Activated CD4-positive, alpha-beta T cell treated with anti-CD3 and anti-CD28 coated beads for 36 hours (primary cell): ENCODE data around the gene UBA5. TPM values are rescaled to one million over a fixed set of nuclear protein-coding genes. Genes with fewer than 3 reads are reported as not detected.

Source experiments
- ATAC-seq: fragments of 200-7000 bp; cut with Tn5 transposase; one replicate; pipeline ENCODE4 v1.10.0; 2021; ENCODE audit warnings: mild to moderate bottlenecking, moderate library complexity
- CTCF ChIA-PET: fragments of 350-600 bp; sonication (Branson Sonifier 250); formaldehyde crosslinking; loops from one replicate; lab custom pipeline; 2021; ENCODE audit warnings: antibody characterized with exemption; lab: Charles Lee
- POLR2A ChIA-PET: fragments of 350-600 bp; sonication (Branson Sonifier 250); formaldehyde crosslinking; loops from one replicate; lab custom pipeline; 2021; ENCODE audit warnings: antibody characterized with exemption, inconsistent platforms; lab: Charles Lee
- DNase-seq: peaks from one replicate; pipeline ENCODE4 v3.0.0-alpha.2; 2020
- H3K27ac Mint-ChIP-seq: one replicate; pipeline ENCODE4 v1.8.0; 2021; ENCODE audit warnings: mixed read lengths
- H3K27me3 Mint-ChIP-seq: one replicate; pipeline ENCODE4 v1.8.0; 2021; ENCODE audit warnings: mixed read lengths
- H3K36me3 Mint-ChIP-seq: one replicate; pipeline ENCODE4 v1.8.0; 2021; ENCODE audit warnings: low read depth, mixed read lengths
- H3K4me1 Mint-ChIP-seq: one replicate; pipeline ENCODE4 v1.8.0; 2021; ENCODE audit warnings: mixed read lengths
- H3K4me3 Mint-ChIP-seq: one replicate; pipeline ENCODE4 v1.8.0; 2021; ENCODE audit warnings: mild to moderate bottlenecking, moderate library complexity, mixed read lengths
- H3K9me3 Mint-ChIP-seq: one replicate; pipeline ENCODE4 v1.8.0; 2021; ENCODE audit warnings: low read depth, mixed read lengths
- intact Hi-C, 2 experiments: fragments of 100-400 bp; cut with DNase I in 1 of 2; cut with micrococcal nuclease in 1 of 2; formaldehyde crosslinking; loops; one replicate each; pipeline versions ENCODE4 v1.14.2 to v1.15.1; 2022 to 2024; cut with DNase I, micrococcal nuclease
- total RNA-seq, 2 experiments: library from RNA; stranded (reverse); gene quantifications; one replicate each; pipeline ENCODE4 v1.2.3, GENCODE V29; 2021

The UBA5 gene
- total RNA-seq, 2 experiments from 2014 or later: 69.7 to 85.1 TPM

DNA sequence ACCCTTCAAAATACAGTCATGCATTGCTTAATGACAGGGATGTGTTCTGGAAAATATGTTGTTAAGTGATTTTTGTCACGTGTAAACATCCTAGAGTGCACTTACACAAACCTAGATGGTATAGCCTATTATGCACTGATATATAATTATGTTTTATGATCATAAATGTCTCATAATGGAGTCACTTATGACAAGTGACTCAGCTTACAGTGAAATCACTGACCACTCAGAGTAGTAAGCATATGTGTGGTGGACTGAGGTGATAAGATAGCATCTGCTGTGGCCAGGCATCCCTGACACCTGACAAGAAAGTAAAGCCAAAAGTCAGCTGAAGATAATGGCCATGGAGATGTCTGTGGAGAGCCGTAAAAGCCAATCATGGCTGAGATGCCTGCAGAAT is 5.9 kb upstream of the UBA5 start:
- CTCF ChIA-PET: no interaction called here
- ATAC-seq: no peak

DNA sequence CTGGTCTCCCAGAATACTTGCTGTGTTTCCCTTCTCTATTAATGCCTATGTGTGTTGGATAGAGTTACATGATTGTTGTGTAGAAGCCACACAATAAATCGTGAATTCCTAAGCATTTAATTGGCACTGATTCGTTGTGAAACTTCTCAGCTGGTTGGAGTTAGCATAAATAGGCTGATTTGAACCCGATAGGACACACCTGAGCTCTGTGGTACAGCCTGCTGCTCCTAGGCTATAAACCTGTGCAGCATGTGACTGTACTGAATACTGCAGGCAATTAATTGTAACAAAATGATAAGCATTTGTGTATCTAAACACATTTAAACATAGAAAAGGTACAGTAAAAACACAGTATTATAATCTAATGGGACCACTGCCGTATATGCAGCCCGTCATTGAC is 5.4 kb upstream of the UBA5 start:
- no peaks in the 10 kb centered on the region for H3K27me3 Mint-ChIP-seq
- ATAC-seq (no peak), DNase-seq (no peak)
- no peak overlapping the region for H3K4me3 Mint-ChIP-seq
- H3K27ac Mint-ChIP-seq: no peak overlapping the region
- CTCF ChIA-PET: interaction anchor here (0.5 kb wide), 1 partner anchor 124 kb away, joined by 3 read pairs; no protein-coding TSS in a partner anchor
- POLR2A ChIA-PET: no interaction called here
- H3K36me3 Mint-ChIP-seq: no peaks in the 10 kb centered on the region
- peaks cover 25% of the 10 kb centered on the region for H3K4me1 Mint-ChIP-seq
- no peaks in the 10 kb centered on the region for H3K9me3 Mint-ChIP-seq
- intact Hi-C loops: loop anchor here in 1 of 2 experiments (10.0 kb wide), 1 partner anchor 230 kb away; no protein-coding TSS in a partner anchor

More for the DNA sequence above, 5.9 kb upstream of the UBA5 start:
- H3K27me3 Mint-ChIP-seq: no peaks in the 10 kb centered on the region
- H3K4me3 Mint-ChIP-seq: no peak overlapping the region
- H3K36me3 Mint-ChIP-seq: no peaks in the 10 kb centered on the region
- H3K27ac Mint-ChIP-seq: no peak overlapping the region
- peaks cover 25% of the 10 kb centered on the region for H3K4me1 Mint-ChIP-seq
- no peak for DNase-seq
- POLR2A ChIA-PET: no interaction called here
- intact Hi-C loops: loop anchor here in 1 of 2 experiments (10.0 kb wide), 1 partner anchor 229 kb away; no protein-coding TSS in a partner anchor
- no peaks in the 10 kb centered on the region for H3K9me3 Mint-ChIP-seq

DNA sequence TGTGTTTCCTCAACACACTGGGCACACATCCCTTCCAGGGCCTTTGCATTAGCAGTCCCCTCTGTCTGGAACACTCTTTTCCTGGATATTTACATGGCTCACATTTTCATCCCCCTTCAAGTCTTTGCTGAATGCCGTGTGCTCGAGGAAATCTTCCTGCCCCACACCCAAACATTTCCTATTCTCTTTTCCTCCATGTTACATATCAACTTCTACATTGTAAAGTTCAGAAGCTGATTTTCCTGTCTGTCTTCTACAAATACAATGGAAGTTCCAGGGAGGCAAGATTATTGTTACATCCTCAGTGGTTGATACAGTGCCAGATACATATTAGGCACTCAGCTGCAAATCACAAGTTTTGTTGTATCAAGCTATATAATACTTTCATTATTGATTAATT is 4.7 kb upstream of the UBA5 start:
- Mint-ChIP-seq H3K9me3 (no peaks in the 10 kb centered on the region), H3K36me3 (peaks cover 2% of the 10 kb centered on the region), H3K27ac (no peak overlapping the region), H3K4me3 (no peak overlapping the region), H3K27me3 (no peaks in the 10 kb centered on the region), H3K4me1 (peaks cover 25% of the 10 kb centered on the region)
- ChIA-PET POLR2A (no interaction called here), CTCF (interaction anchor here (1.5 kb wide), 2 partner anchors 14 to 119 kb away, joined by 3 to 6 read pairs; no protein-coding TSS in a partner anchor)
- no peak for ATAC-seq
- intact Hi-C loops: loop anchor here in 1 of 2 experiments (10.0 kb wide), 1 partner anchor 231 kb away; no protein-coding TSS in a partner anchor
- no peak for DNase-seq

DNA sequence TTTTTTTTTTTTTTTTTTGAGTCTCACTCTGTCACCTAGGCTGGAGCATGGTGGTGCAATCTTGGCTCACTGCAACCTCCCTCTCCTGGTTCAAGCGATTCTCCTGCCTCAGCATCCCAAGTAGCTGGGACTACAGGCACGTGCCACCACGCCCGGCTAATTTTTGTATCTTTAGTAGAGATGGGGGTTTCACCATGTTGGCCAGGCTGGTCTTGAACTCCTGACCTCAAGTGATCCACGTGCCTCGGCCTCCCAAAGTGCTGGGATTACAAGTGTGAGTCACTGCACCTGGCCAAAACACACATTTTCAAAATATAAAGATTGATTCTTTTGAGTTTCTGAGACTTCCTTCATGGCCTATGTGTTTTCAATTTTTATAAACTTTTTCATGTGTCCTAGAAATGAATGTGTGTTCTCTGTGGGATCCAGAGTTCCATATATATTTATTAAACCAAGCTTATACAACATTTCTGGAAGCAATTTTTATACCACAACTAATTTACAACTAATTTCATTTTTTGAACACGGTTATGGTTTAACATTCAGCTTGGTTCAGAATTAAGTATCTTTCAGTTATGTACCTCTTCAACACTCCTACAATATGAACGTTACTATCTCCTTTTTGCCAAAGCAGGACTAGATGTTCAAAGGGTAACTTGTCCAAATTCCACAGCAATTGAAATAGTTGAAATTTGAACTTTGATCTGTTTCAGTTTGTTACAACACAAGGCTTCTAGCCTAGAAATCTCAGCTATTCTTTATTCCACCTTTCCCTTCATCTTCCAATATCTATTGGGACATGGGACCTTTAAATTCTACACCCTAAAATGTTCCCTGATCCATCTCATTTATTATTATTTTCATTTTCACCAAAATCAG is 2.0 kb upstream of the UBA5 start:
- H3K27ac Mint-ChIP-seq: no peak overlapping the region
- POLR2A ChIA-PET: interaction anchor here (0.6 kb wide), 1 partner anchor 22 kb away, joined by 5 read pairs; no protein-coding TSS in a partner anchor
- H3K4me3 Mint-ChIP-seq: peak overlapping the region; percentile 96
- no peak for ATAC-seq
- H3K9me3 Mint-ChIP-seq: no peaks in the 10 kb centered on the region
- no peaks in the 10 kb centered on the region for H3K27me3 Mint-ChIP-seq
- peaks cover 12% of the 10 kb centered on the region for H3K36me3 Mint-ChIP-seq
- H3K4me1 Mint-ChIP-seq: peaks cover 39% of the 10 kb centered on the region
- intact Hi-C loops: loop anchor here in 1 of 2 experiments (10.0 kb wide), 1 partner anchor 233 kb away; no protein-coding TSS in a partner anchor
- DNase-seq: no peak
- CTCF ChIA-PET: interaction anchor here (0.6 to 1.4 kb wide), 5 partner anchors 10 to 118 kb away, joined by 3 to 4 read pairs (median 4); no protein-coding TSS in a partner anchor

DNA sequence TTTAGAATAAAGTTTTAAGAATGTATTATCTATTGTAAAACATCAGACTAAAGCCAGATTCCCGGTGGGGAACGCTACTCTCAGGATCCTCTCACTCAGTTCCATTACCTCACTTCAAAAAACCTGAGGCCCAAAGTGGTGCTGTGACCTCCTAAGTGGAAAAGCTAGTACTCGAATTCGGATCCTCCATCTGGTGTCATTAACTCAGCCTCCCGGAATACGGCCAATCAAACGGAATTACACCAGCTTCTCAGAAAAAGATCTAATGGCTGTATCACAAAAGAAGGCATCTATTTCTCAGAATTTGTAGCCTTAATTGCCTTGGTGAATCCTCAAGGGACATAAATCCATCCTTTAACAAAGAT is 1.1 kb upstream of the UBA5 start:
- ChIA-PET POLR2A (no interaction called here), CTCF (interaction anchor here (0.7 to 1.4 kb wide), 3 partner anchors 9 to 239 kb away, joined by 3 to 4 read pairs (median 3); no protein-coding TSS in a partner anchor)
- H3K4me3 Mint-ChIP-seq: peak overlapping the region; percentile 96
- intact Hi-C loops: loop anchor here in 1 of 2 experiments (10.0 kb wide), 1 partner anchor 234 kb away; no protein-coding TSS in a partner anchor
- H3K36me3 Mint-ChIP-seq: peaks cover 16% of the 10 kb centered on the region
- H3K27me3 Mint-ChIP-seq: no peaks in the 10 kb centered on the region
- peaks cover 47% of the 10 kb centered on the region for H3K4me1 Mint-ChIP-seq
- H3K9me3 Mint-ChIP-seq: no peaks in the 10 kb centered on the region
- DNase-seq: no peak
- H3K27ac Mint-ChIP-seq: peak overlapping the region; percentile 98
- no peak for ATAC-seq

DNA sequence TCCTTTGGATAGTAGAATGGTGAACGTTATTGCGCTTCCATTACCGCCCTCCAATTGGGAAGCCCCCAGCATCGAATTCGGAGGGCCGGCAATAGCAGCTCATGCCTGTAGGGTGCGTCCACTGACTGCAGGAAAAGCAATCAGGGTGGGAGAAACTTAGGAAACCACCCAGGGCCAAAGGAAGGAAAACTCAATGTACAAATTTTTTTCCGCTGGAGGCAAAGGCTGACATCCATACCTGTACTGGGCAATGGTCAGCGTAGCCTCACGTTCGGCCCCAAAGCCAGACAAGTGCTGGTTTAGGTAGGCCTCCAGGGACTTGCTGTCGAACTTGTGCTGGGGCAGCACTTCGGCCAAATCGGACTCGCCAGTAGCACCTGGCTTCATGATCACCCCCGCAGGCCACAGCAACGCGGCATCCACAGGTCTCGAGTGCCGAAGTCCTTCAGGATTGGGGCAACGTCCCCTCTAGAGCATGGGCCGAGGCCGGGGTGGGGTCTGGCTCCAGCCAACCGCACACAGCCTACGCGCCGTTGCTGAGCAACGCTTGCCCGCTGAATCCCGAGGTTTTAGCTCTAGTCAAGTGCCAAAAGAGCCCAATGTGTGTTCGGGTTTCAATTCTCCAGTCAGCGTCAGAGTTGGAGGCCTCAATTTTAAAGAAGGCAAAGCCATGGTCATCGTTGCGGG is 621 bp upstream of the UBA5 start, which contains the start of gene ACAD11:
Gene ACAD11, minus strand, starts transcription at position 445 of the 687 bp plus-strand sequence. Its CDS starts 58 bp downstream, at position 387.
- intact Hi-C loops: loop anchor here (1.0 to 10.0 kb wide), 6 partner anchors 61 to 1913 kb away; partner anchors contain the start of genes CDV3 (in 1 of the 2), DNAJC13 (in 1 of the 2), NPHP3 (in 1 of the 2) and PIK3R4 (in 1 of the 2)
- Mint-ChIP-seq H3K4me3 (peak within 1 kb of the TSS; percentile 96), H3K36me3 (peaks cover 16% of the 10 kb centered on the region), H3K4me1 (peaks cover 51% of the 10 kb centered on the region), H3K27me3 (no peaks in the 10 kb centered on the region), H3K9me3 (no peaks in the 10 kb centered on the region), H3K27ac (peak within 1 kb of the TSS; percentile 98)
- POLR2A ChIA-PET: interaction anchor here (0.5 to 0.6 kb wide), 2 partner anchors 12 to 116 kb away, joined by 3 to 6 read pairs; no protein-coding TSS in a partner anchor
- CTCF ChIA-PET: interaction anchor here (0.7 to 1.4 kb wide), 3 partner anchors 8 to 239 kb away, joined by 3 to 4 read pairs (median 3); no protein-coding TSS in a partner anchor
- peak; percentile 36 for ATAC-seq
- DNase-seq: peak; percentile 66

DNA sequence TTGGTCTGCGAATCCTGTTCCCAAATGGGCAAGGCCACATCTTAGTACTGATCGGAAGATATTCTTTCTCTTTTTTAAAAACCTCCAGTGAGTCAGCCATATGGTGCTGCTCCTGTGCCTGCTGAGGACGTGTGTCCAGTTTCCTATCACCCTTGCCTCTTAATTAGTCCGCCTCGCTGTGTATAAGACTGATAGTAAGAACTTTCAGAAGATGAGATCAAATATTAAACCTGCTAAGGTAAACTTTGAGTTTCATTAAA is 612 bp downstream of the UBA5 start:
- intact Hi-C loops: loop anchor here (1.0 to 2.0 kb wide), 5 partner anchors 60 to 1914 kb away; partner anchors contain the start of genes CDV3 (in 1 of the 2), DNAJC13 (in 1 of the 2), NPHP3 (in 1 of the 2) and PIK3R4 (in 1 of the 2)
- H3K4me1 Mint-ChIP-seq: peaks cover 49% of the 10 kb centered on the region
- H3K36me3 Mint-ChIP-seq: peaks cover 22% of the 10 kb centered on the region
- peak overlapping the region; percentile 96 for H3K4me3 Mint-ChIP-seq
- no peak for DNase-seq
- no peaks in the 10 kb centered on the region for H3K27me3 Mint-ChIP-seq
- ChIA-PET POLR2A (no interaction called here), CTCF (interaction anchor here (0.7 to 1.3 kb wide), 4 partner anchors 15 to 312 kb away, joined by 3 to 5 read pairs (median 4); no protein-coding TSS in a partner anchor)
- H3K27ac Mint-ChIP-seq: peak overlapping the region; percentile 98
- H3K9me3 Mint-ChIP-seq: no peaks in the 10 kb centered on the region
- peak; percentile 27 for ATAC-seq

DNA sequence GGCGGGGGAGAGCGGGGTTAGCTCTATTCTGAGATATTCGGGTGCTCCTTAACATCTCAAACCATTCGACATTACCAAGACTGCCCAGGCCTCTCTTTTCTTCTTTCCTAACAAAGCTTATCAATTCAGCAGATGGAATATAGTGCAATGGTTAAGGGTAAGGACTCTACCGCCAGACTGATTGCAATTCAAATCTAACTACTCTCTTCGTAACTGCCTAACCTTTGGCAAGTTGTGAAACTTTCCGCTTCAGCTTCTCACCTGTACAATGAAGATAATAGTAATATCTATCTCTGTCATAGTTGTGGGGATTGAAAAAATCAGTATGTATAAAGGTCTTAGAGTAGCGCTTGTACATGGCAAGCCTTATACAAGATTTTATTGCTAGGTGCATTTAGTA is 972 bp downstream of the UBA5 start:
- peaks cover 25% of the 10 kb centered on the region for H3K36me3 Mint-ChIP-seq
- ATAC-seq: no peak
- H3K4me1 Mint-ChIP-seq: peaks cover 48% of the 10 kb centered on the region
- peak overlapping the region; percentile 96 for H3K4me3 Mint-ChIP-seq
- peak overlapping the region; percentile 98 for H3K27ac Mint-ChIP-seq
- CTCF ChIA-PET: interaction anchor here (0.6 to 1.3 kb wide), 5 partner anchors 15 to 310 kb away, joined by 3 to 5 read pairs (median 3); no protein-coding TSS in a partner anchor
- H3K27me3 Mint-ChIP-seq: no peaks in the 10 kb centered on the region
- POLR2A ChIA-PET: no interaction called here
- no peak for DNase-seq
- intact Hi-C loops: loop anchor here (2.0 kb wide), 2 partner anchors 60 to 1914 kb away; partner anchors contain the start of gene PIK3R4 (in 1 of the 2)
- H3K9me3 Mint-ChIP-seq: no peaks in the 10 kb centered on the region

DNA sequence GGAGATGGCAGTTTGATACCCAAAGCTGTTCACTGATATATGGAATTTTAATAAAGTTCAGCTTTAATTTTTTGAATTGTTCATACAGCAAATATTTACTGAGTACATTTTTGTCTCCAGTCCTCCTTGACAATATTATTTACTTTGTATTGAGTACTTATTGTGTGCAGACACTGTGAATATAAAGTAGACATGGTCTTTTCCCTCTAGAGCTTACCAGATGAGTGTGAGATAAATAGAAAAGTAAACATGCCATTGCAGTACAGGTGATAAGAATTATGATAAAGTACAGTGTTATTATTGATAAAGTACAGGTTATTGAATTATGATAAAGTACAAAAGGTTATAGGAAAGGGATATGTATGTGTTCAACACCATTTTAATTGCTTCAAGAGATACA is 2.1 kb downstream of the UBA5 start:
- H3K27ac Mint-ChIP-seq: no peak overlapping the region
- DNase-seq: no peak
- intact Hi-C loops: no loop called here
- ChIA-PET POLR2A (no interaction called here), CTCF (interaction anchor here (1.2 kb wide), 1 partner anchor 53 kb away, joined by 3 read pairs; no protein-coding TSS in a partner anchor)
- H3K9me3 Mint-ChIP-seq: no peaks in the 10 kb centered on the region
- no peak for ATAC-seq
- H3K4me3 Mint-ChIP-seq: peak overlapping the region; percentile 51
- no peaks in the 10 kb centered on the region for H3K27me3 Mint-ChIP-seq
- peaks cover 31% of the 10 kb centered on the region for H3K36me3 Mint-ChIP-seq
- H3K4me1 Mint-ChIP-seq: peaks cover 41% of the 10 kb centered on the region

DNA sequence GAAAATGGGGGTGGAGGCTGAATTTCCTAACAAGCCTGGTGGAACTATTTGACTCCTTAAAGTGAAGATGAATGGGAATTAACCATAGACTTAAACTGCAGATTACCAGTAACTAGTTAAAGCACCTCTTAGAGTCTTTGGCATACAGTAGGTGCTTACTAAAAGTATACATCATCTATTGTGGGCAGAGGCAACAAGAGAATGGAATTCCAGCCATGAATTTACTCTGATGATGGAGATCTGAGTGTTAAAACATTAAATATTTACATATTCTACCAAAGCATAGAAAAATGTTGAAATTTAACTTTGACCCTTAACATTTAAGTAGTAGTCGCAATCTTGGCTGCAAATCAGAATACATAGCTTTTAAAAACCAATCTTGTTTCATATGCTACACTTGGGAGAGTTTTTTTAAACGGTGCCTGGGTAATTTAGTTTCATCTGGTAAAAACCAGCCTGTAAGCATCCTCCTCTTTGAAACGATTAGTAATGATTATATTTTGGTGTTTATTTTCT is 5.2 kb downstream of the UBA5 start:
- H3K36me3 Mint-ChIP-seq: peaks cover 31% of the 10 kb centered on the region
- POLR2A ChIA-PET: no interaction called here
- intact Hi-C loops: no loop called here
- no peak for ATAC-seq
- H3K27me3 Mint-ChIP-seq: no peaks in the 10 kb centered on the region
- CTCF ChIA-PET: interaction anchor here (1.5 to 3.0 kb wide), 2 partner anchors 17 to 23 kb away, joined by 5 to 8 read pairs; no protein-coding TSS in a partner anchor
- peaks cover 40% of the 10 kb centered on the region for H3K4me1 Mint-ChIP-seq
- H3K9me3 Mint-ChIP-seq: no peaks in the 10 kb centered on the region
- no peak overlapping the region for H3K27ac Mint-ChIP-seq
- H3K4me3 Mint-ChIP-seq: no peak overlapping the region
- no peak for DNase-seq
